Measurements from ENCODE around the gene SND1.

Gene SND1

GRCh38 chr7:127943541-127944521, 291.8 kb downstream of the SND1 start:
- Histone ChIP-seq H3K4me2 (ENCODE audit: low read depth, low read length, poor library complexity, severe bottlenecking) (no peak overlapping the region), H3F3A (ENCODE audit: insufficient read depth) (no peaks in the 10 kb centered on the region), H3K27ac (ENCODE audit: low read depth, low read length) (no peak overlapping the region), H3K36me3 (ENCODE audit: low read length) (no peaks in the 10 kb centered on the region; the same call in 1 of the 2 replicates), H3K9me2 (replicated peaks; ENCODE audit: insufficient read depth, low read length) (no peaks in the 10 kb centered on the region), H3K79me2 (ENCODE audit: insufficient read depth, low read length) (no peaks in the 10 kb centered on the region), H4K20me1 (ENCODE audit: low read depth, low read length) (no peaks in the 10 kb centered on the region), H3K27me3 (ENCODE audit: low read length) (no peaks in the 10 kb centered on the region), H2AFZ (ENCODE audit: low read depth, low read length, severe bottlenecking) (no peak overlapping the region), H3K9me3 (ENCODE audit: insufficient read depth, low read length) (no peaks in the 10 kb centered on the region), H3K4me3 (ENCODE audit: insufficient read depth, low read length, poor library complexity, severe bottlenecking) (no peak overlapping the region), H3K9ac (ENCODE audit: low read length) (no peak overlapping the region)
- no peak for TF ChIP-seq EZH2phosphoT487 (conservative IDR thresholded peaks at IDR 0.05; ENCODE audit: low read length)
- no peak for TF ChIP-seq CTCF (IDR thresholded peaks at IDR 0.05; ENCODE audit: insufficient read depth, low read length, poor library complexity, severe bottlenecking)

- Histone ChIP-seq H3K27ac (ENCODE audit: low read depth, low read length) (no peak overlapping the region), H3K9me3 (ENCODE audit: insufficient read depth, low read length) (no peaks in the 10 kb centered on the region)
Observed at GRCh38 chr7:127946111-127946510, 294.1 kb downstream of the SND1 start.

GRCh38 chr7:127946847-127947246, 294.9 kb downstream of the SND1 start:
- Histone ChIP-seq H4K20me1 (ENCODE audit: low read depth, low read length) (no peaks in the 10 kb centered on the region), H3K9me2 (replicated peaks; ENCODE audit: insufficient read depth, low read length) (no peaks in the 10 kb centered on the region), H3K36me3 (ENCODE audit: low read length) (no peaks in the 10 kb centered on the region; the same call in 1 of the 2 replicates), H3F3A (ENCODE audit: insufficient read depth) (no peaks in the 10 kb centered on the region), H3K27ac (ENCODE audit: low read depth, low read length) (no peak overlapping the region), H3K4me3 (ENCODE audit: insufficient read depth, low read length, poor library complexity, severe bottlenecking) (no peak overlapping the region), H2AFZ (ENCODE audit: low read depth, low read length, severe bottlenecking) (no peak overlapping the region), H3K4me2 (ENCODE audit: low read depth, low read length, poor library complexity, severe bottlenecking) (no peak overlapping the region), H3K27me3 (ENCODE audit: low read length) (no peaks in the 10 kb centered on the region), H3K79me2 (ENCODE audit: insufficient read depth, low read length) (no peaks in the 10 kb centered on the region), H3K9me3 (ENCODE audit: insufficient read depth, low read length) (no peaks in the 10 kb centered on the region), H3K9ac (ENCODE audit: low read length) (no peak overlapping the region)
- TF ChIP-seq CTCF (IDR thresholded peaks at IDR 0.05; ENCODE audit: insufficient read depth, low read length, poor library complexity, severe bottlenecking), result no peak
- no peak for TF ChIP-seq EZH2phosphoT487 (conservative IDR thresholded peaks at IDR 0.05; ENCODE audit: low read length)

More at GRCh38 chr7:127946111-127946510, 294.1 kb downstream of the SND1 start:
- Histone ChIP-seq H2AFZ (ENCODE audit: low read depth, low read length, severe bottlenecking) (no peak overlapping the region), H3F3A (ENCODE audit: insufficient read depth) (no peaks in the 10 kb centered on the region), H3K9ac (ENCODE audit: low read length) (no peak overlapping the region), H3K79me2 (ENCODE audit: insufficient read depth, low read length) (no peaks in the 10 kb centered on the region), H3K36me3 (ENCODE audit: low read length) (no peaks in the 10 kb centered on the region; the same call in 1 of the 2 replicates), H3K4me3 (ENCODE audit: insufficient read depth, low read length, poor library complexity, severe bottlenecking) (no peak overlapping the region), H3K4me2 (ENCODE audit: low read depth, low read length, poor library complexity, severe bottlenecking) (no peak overlapping the region), H3K9me2 (replicated peaks; ENCODE audit: insufficient read depth, low read length) (no peaks in the 10 kb centered on the region), H4K20me1 (ENCODE audit: low read depth, low read length) (no peaks in the 10 kb centered on the region), H3K27me3 (ENCODE audit: low read length) (no peaks in the 10 kb centered on the region)
- TF ChIP-seq EZH2phosphoT487 (conservative IDR thresholded peaks at IDR 0.05; ENCODE audit: low read length) (no peak), CTCF (IDR thresholded peaks at IDR 0.05; ENCODE audit: insufficient read depth, low read length, poor library complexity, severe bottlenecking) (no peak)

Measured in SU-DHL-6 (cell line).